Stimulated activated CD4-positive, alpha-beta T cell treated with anti-CD3 and anti-CD28 coated beads, Interleukin-4, amount 100 ng/mL, for 4 hours (primary cell): ENCODE results near the gene TRIM10.
"Not testable (repeated sequence)": the region's sequence is repeated elsewhere in the genome, so short reads cannot be mapped to it uniquely, and the experiment has no call there.

Experiments
- DNase-seq, 2 experiments: peaks; one replicate each; pipeline ENCODE4 v3.0.0-alpha.2; 2020

Gene TRIM10

DNA sequence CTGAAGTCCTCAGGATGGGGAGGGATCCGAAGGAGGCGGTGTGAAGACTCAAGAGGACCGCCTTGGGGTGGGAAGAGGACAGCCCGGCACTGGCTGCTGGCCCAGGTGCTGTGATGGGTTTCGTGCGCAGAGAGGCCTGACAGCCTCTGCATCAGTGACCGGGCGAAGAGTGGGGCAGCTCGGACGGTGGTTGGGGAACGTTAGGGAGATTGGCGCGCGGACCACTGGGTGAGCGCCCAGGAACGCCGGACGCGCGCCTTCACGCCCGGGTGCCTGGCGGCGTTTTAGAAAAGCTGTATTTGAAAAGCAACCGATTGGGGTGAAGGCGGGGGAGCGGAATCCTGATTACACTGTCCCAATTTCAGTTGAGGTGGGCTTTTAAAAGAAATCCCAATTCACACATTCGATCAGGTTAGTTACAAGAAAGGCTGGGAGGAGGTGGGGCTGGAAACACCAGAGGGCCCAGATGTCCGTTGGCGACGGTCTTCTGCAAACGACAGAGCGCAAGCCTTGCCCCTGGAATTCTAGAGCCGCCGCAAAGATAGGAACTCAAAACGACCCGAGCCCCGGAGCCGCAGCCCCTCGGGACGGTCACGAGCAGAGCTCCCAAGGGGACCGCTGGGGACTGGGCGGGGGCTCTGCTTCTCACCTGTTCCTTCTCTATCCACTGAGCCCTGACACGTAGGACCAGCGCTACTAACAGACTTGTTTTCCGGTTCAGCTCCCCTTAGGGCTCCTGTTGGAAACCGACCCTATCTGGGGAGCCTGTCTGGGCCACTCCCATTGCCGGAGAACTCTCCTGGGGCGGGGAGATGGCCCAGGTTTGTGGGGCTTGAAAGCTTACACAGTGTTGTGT is 33.5 kb downstream of the TRIM10 start:
- no peak for DNase-seq

DNA sequence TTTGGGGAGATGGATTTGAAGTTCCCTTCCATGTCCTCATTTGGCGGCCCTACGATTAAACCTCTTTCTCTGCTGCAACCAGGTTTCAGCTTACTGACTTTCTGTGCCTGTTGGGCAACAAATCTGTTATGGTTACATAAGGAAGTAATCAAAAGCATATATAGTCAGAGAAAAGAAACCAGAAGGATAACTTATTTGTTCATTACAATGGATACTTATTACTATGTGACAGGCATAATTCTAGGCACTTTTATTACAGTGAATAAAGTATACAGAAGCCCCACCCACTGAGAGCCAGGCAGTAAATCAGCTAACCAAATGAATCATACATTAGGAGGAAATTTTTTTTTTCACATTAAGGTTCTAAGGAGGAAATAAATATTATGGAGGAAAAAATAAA is 38.5 kb downstream of the TRIM10 start:
- no peak for DNase-seq

DNA sequence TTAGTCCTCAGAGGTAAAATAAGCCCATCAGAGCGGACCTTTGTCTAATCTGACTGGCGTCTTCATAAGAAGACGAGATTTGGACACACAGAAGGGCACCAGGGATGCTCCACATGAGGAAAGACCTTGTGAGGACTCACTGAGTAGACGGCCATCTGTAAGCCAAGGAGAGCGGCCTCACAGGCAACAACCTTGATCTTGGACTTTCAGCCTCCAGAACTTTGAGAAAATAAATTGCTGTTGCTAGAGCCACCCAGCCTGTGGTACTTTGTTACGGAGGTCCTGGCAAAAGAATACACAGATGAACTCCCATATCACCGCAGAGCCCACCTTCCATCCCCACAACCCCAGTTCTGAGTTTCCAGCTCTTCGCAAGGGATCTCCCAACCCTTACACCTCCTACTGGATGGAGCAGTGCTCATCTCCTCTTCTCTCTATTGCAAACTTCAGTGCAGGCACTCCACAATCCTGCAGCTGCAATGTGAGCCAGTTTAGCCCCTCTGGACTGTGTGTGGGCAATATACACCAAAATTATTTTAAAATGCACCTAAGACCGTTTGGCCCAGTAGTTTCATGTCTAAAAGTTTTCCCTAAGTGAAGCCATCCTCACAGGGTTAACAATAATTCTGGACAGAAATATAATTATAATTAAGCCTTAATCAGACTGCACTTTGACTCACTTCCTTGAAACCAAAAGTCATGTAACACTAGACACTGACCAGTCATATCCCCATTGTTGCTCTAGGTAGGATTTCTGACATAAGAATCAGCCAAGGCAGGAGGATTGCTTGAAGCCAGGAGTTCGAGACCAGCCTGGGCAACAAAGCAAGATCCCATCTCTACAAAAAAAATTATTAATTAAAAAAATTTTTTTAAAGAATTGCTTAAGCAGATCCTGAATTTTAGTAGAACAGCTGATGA is 39.3 kb downstream of the TRIM10 start:
- DNase-seq: no peak

- DNase-seq: not testable (repeated sequence)
Measured at GRCh38 chr6:30118691-30119090, 42.3 kb downstream of the TRIM10 start.

- DNase-seq: no peak
Measured at GRCh38 chr6:30116724-30117123, 44.3 kb downstream of the TRIM10 start.

DNA sequence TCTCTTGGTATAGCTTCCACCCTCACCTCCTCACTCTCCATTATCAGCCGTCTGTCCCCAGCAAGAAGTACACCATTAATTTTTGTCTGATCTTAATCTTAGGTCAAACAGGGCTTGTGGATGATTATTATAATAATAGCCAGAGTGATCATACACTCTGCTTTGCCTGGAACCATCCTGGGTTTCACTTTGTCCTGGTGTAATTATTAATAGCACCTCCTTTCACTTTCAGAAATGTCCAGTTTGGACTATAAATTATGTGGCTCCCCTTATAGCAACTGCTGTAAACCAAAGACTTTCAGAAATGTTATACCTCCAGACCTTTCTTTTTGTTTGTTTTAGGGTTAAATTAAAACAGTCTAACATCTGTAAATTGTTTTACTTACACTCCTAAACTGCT is 47.2 kb downstream of the TRIM10 start:
- no peak for DNase-seq

- DNase-seq: no peak
Measured at GRCh38 chr6:30113003-30113759, 47.8 kb downstream of the TRIM10 start, which contains the start of gene TRIM31. TRIM31 (minus strand) TSS chr6:30113090; CDS start chr6:30112805, 285 bp downstream.

- no peak for DNase-seq
Measured at GRCh38 chr6:30112402-30112994, 48.5 kb downstream of the TRIM10 start.

DNA sequence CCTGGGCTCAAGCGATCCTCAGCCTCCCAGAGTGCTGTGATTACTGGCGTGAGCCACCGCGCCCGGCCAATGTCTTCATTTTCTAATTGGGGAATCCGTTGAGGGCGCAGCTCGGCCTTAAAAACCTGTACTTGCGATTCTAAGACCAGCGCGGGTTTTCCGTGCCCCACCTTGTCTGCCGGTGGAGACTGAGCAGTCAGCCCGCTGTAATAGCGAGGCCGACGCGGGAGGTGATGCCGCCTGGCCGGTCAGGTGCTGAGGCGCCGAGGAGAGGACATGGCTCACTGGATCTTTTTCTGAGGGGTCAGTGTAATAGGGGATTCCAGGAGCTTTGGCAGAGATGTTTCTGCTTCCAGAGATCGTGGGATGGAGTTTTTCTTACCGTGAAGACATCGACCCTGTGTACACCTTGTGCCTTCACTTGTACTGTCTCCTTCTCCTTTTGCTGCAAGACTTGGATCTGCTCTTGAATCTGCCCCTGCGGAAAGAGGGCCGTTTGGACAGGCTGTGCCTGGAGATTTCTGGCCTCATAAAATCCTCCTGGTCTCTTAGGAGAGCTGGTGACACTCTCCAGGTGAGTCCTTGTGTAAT is 49.6 kb downstream of the TRIM10 start:
- DNase-seq: no peak

DNA sequence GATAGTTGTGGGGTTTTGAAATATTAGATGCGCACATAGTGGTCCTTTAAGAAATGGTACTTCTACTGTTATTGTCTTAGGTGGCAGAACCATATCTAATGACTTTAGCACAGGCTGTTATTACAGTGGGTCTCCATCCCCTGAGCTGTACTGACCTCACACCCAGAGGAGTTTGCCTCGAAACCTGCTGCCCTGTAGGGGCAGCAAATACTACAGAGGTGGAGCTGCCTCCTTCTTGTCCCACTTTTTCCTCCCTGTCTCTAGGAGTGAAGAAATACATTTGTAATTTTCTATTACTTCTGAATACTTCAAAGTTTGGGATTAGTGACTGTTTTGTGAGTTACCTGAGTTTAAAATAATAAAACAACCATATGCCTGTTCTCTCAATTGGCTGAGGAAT is 56.4 kb downstream of the TRIM10 start:
- no peak for DNase-seq

DNA sequence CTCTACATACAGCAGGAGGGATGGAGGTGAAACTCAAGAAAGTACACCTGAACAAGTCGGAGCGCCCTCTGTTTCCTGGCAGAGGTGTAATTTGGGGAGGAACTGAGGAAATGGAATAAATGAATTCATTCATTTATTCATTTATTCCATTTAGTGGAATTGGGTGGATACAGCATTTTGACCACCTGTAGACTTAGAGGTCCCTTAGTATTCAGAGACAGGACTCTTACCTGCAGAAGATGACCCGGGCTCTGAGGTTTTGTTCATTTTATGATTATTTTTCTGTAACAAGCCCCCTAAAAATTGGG is 57.2 kb downstream of the TRIM10 start:
- DNase-seq: no peak

GRCh38 chr6:30102970-30103871 is 57.8 kb downstream of the TRIM10 start:
- DNase-seq: peak; percentile 73 to 81

- DNase-seq: no peak
Measured at GRCh38 chr6:30102414-30102969, 58.5 kb downstream of the TRIM10 start.
